ENCODE data around the gene EFCAB5.
A peak's percentile ranks its signal among the peaks of the same experiment; 100 is the strongest.
"Not testable (repeated sequence)": the region's sequence is repeated elsewhere in the genome, so short reads cannot be mapped to it uniquely, and the experiment has no call there.

EFCAB5 gene

DNA sequence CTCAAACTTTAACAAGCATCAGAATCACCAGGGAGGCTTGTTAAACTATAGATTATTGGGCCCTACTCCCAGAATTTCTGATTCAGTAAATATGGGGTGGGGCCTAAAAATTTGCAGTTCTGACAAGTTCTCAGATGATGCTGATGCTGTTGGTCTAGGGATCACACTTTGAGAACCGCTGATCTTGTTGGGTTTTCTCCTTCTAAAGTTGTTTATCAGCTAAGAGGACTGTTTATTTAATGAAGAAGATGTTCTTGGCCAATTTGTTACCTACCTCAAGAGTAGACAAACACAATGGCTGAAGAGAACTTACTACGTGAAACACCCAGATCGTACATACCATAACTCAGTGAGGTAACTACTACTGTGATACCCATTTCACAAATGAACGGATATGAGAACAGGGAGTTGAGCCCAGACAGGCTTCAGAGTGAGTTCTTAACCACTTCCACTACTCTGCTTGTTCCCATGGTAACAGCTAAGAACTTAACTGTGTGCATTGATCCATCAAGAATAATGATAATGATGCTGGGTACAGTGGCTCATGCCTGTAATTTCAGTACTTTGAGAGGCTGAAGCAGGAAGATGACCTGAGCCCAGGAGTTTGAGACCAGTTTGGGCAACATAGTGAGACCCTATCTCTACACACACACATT, 89.9 kb downstream of the EFCAB5 start:
- TF ChIP-seq, protein P1, sequence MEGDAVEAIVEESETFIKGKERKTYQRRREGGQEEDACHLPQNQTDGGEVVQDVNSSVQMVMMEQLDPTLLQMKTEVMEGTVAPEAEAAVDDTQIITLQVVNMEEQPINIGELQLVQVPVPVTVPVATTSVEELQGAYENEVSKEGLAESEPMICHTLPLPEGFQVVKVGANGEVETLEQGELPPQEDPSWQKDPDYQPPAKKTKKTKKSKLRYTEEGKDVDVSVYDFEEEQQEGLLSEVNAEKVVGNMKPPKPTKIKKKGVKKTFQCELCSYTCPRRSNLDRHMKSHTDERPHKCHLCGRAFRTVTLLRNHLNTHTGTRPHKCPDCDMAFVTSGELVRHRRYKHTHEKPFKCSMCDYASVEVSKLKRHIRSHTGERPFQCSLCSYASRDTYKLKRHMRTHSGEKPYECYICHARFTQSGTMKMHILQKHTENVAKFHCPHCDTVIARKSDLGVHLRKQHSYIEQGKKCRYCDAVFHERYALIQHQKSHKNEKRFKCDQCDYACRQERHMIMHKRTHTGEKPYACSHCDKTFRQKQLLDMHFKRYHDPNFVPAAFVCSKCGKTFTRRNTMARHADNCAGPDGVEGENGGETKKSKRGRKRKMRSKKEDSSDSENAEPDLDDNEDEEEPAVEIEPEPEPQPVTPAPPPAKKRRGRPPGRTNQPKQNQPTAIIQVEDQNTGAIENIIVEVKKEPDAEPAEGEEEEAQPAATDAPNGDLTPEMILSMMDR (IDR thresholded peaks at IDR 0.05; ENCODE audit: insufficient read depth, low read length, poor library complexity, severe bottlenecking): no peak

DNA sequence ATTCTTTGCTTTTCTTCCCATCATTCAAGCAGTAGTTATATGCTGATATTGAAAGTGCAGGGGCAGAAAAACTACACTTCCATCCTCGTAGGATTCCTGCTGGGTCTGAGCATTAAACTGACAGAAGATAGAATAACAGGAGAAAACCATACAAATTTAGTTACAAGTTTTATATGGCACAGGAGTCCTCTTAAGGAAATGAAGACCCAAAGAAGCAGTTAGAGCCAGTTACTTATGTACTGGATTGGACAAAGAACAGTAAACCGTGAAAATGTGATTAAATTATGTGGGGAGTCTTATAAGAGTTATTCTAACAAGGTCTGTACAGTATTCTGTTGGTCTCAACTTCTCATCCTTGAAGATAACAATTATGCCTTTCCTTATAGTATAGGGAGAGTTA, 93.9 kb downstream of the EFCAB5 start:
- TF ChIP-seq, protein P1 (IDR thresholded peaks at IDR 0.05; ENCODE audit: insufficient read depth, low read length, poor library complexity, severe bottlenecking): no peak

More for the DNA sequence above, 89.9 kb downstream of the EFCAB5 start:
- Histone ChIP-seq H3K27me3 (replicated peaks; ENCODE audit: control insufficient read depth, insufficient read depth, low read length) (no peaks in the 10 kb centered on the region), H3K4me3 (replicated peaks; ENCODE audit: low read depth, low read length) (no peak overlapping the region), H3K36me3 (ENCODE audit: control insufficient read depth, insufficient read depth, low read length) (no peaks in the 10 kb centered on the region)
- DNase-seq (ENCODE audit: extremely low read depth, insufficient read length): peak; percentile 41

DNA sequence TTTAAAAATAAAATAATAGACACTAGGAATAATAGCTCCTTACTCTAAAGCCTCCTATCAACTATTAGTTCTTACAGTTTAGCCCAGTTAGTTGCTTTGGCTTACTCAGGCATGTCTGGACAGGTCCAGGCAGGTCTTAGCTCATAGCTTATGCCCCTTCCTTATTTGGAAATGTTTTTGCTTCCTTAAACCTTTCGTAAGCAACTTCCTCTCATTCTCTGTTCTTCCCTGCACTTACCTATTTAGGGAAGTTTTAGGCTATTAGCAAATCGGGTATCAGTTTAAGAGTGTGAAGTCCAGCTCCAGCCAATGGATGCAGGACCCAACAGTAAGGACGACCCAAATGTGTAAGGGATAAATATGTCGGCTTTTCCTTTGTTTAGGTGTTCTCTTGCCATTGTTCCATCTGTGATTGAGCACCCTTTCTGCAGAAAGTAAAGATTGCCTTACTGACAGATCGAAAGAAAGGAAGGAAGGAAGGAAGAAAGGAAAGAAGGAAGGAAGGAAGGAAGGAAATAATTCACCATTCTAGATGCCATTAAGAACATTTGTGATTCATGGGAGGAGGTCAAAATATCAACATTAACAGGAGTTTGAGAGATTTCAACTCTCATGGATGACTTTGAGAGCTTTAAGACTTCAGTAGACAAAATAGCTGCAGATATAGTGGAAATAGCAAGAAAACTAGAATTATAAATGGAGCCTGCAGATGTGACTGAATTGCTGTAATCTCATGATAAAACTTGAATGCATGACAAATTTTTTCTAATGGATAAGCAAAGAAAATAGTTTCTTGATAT, 99.5 kb downstream of the EFCAB5 start:
- not testable (repeated sequence) for H3K36me3 ChIP-seq (ENCODE audit: control insufficient read depth, insufficient read depth, low read length); H3K27me3 ChIP-seq (replicated peaks; ENCODE audit: control insufficient read depth, insufficient read depth, low read length); DNase-seq (ENCODE audit: extremely low read depth, insufficient read length); H3K4me3 ChIP-seq (replicated peaks; ENCODE audit: low read depth, low read length)

More for the DNA sequence above, 93.9 kb downstream of the EFCAB5 start:
- DNase-seq (ENCODE audit: extremely low read depth, insufficient read length): no peak
- no peaks in the 10 kb centered on the region for H3K27me3 ChIP-seq (replicated peaks; ENCODE audit: control insufficient read depth, insufficient read depth, low read length)
- H3K4me3 ChIP-seq (replicated peaks; ENCODE audit: low read depth, low read length): no peak overlapping the region
- H3K36me3 ChIP-seq (ENCODE audit: control insufficient read depth, insufficient read depth, low read length): no peaks in the 10 kb centered on the region

DNA sequence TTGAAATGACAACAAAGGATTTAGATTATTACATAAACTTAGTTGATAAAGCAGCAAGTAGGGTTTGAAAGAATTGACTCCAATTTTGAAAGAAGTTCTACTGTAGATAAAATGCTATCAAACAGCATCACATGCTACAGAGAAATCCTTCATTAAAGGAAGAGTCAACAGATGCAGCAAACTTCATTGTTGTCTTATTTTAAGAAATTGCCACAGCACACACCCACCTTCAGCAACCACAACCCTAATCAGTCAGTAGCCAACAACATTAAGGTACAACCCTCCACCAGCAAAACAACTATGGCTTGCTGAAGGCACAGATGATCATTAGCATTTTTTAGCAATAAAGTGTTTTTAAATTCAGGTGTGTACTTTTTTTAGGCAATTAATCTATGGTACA, 100.1 kb downstream of the EFCAB5 start:
- no peak for DNase-seq (ENCODE audit: extremely low read depth, insufficient read length)
- Histone ChIP-seq H3K4me3 (replicated peaks; ENCODE audit: low read depth, low read length) (no peak overlapping the region), H3K27me3 (replicated peaks; ENCODE audit: control insufficient read depth, insufficient read depth, low read length) (no peaks in the 10 kb centered on the region), H3K36me3 (ENCODE audit: control insufficient read depth, insufficient read depth, low read length) (no peaks in the 10 kb centered on the region)
- TF ChIP-seq, protein P1 (IDR thresholded peaks at IDR 0.05; ENCODE audit: insufficient read depth, low read length, poor library complexity, severe bottlenecking): no peak

DNA sequence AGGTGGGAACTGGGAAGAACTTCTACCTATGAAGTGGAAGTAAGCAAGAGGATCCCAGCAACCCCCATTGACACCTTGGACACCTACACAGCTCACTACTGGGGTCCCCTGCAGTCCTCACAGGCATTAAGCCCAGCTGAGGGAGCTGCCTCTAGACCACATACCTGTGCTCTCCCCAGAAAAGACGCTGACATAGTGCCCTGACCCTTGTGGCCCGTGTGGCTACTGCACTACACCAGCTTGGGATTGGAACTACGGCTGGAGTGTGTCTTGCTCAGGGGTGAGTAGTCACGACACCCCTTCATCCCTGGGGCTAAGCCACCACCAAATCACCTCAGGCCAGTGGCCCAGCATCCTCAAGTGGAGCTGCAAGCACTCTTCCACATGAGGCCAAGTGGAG, 120.9 kb downstream of the EFCAB5 start:
- Histone ChIP-seq H3K4me3 (replicated peaks; ENCODE audit: low read depth, low read length) (no peak overlapping the region), H3K27me3 (replicated peaks; ENCODE audit: control insufficient read depth, insufficient read depth, low read length) (no peaks in the 10 kb centered on the region), H3K36me3 (ENCODE audit: control insufficient read depth, insufficient read depth, low read length) (no peaks in the 10 kb centered on the region)
- TF ChIP-seq, protein P1 (IDR thresholded peaks at IDR 0.05; ENCODE audit: insufficient read depth, low read length, poor library complexity, severe bottlenecking): no peak
- no peak for DNase-seq (ENCODE audit: extremely low read depth, insufficient read length)

DNA sequence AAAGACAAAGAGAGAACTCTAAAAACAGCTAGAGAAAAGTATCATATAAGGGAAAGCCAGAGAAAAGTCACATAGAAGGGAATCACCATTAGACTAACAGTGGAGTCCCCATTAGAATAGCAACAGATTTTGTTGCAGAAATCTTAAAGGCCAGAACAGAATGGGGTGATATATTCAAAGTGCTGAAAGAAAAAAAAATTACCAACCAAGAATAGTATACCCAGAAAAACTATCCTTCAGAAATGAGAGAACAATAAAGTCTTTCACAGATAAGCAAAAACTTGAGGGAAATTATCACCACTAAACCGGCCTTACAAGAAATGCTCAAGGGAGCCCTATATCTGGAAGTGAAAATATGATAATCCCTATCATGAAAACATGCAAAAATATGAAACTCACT, 123.3 kb downstream of the EFCAB5 start:
- Histone ChIP-seq H3K27me3 (replicated peaks; ENCODE audit: control insufficient read depth, insufficient read depth, low read length) (no peaks in the 10 kb centered on the region), H3K36me3 (ENCODE audit: control insufficient read depth, insufficient read depth, low read length) (no peaks in the 10 kb centered on the region), H3K4me3 (replicated peaks; ENCODE audit: low read depth, low read length) (no peak overlapping the region)
- no peak for DNase-seq (ENCODE audit: extremely low read depth, insufficient read length)
- TF ChIP-seq, protein P1 (IDR thresholded peaks at IDR 0.05; ENCODE audit: insufficient read depth, low read length, poor library complexity, severe bottlenecking): no peak
